Measurements from ENCODE around the gene EHD4.
A peak's percentile ranks its signal among the peaks of the same experiment; 100 is the strongest.

The EHD4 gene

GRCh38 chr15:41919201-41919820 is 53.0 kb downstream of the EHD4 start:
- DNase-seq (ENCODE audit: low spot score), result no peak

GRCh38 chr15:41918506-41919126 is 53.7 kb downstream of the EHD4 start:
- no peak for DNase-seq (ENCODE audit: low spot score)

- no peak for DNase-seq (ENCODE audit: low spot score)
Observed at GRCh38 chr15:41917767-41918430, 54.5 kb downstream of the EHD4 start.

GRCh38 chr15:41915255-41915994 is 56.9 kb downstream of the EHD4 start:
- DNase-seq (ENCODE audit: low spot score), result no peak

- no peak for DNase-seq (ENCODE audit: low spot score)
Observed at GRCh38 chr15:41914411-41914810, 57.9 kb downstream of the EHD4 start.

- DNase-seq (ENCODE audit: low spot score), result no peak
Observed at GRCh38 chr15:41913256-41913655, 59.1 kb downstream of the EHD4 start.

- no peak for DNase-seq (ENCODE audit: low spot score)
Observed at GRCh38 chr15:41911691-41912345, 60.5 kb downstream of the EHD4 start.

- no peak for DNase-seq (ENCODE audit: low spot score)
Observed at GRCh38 chr15:41908736-41909461, 63.5 kb downstream of the EHD4 start.

GRCh38 chr15:41907141-41907540 is 65.2 kb downstream of the EHD4 start:
- DNase-seq (ENCODE audit: low spot score), result no peak

- no peak for DNase-seq (ENCODE audit: low spot score)
Observed at GRCh38 chr15:41906608-41907007, 65.7 kb downstream of the EHD4 start.

- DNase-seq (ENCODE audit: low spot score), result no peak
Observed at GRCh38 chr15:41905036-41905793, 67.1 kb downstream of the EHD4 start.

- peak; percentile 74 for DNase-seq (ENCODE audit: low spot score)
Observed at GRCh38 chr15:41904541-41905005, 67.8 kb downstream of the EHD4 start.

- DNase-seq (ENCODE audit: low spot score), result no peak
Observed at GRCh38 chr15:41903782-41904181, 68.6 kb downstream of the EHD4 start.

GRCh38 chr15:41901431-41901830 is 70.9 kb downstream of the EHD4 start:
- no peak for DNase-seq (ENCODE audit: low spot score)

GRCh38 chr15:41900526-41901380 is 71.6 kb downstream of the EHD4 start:
- DNase-seq (ENCODE audit: low spot score), result no peak

- no peak for DNase-seq (ENCODE audit: low spot score)
Observed at GRCh38 chr15:41899854-41900442, 72.4 kb downstream of the EHD4 start.

- no peak for DNase-seq (ENCODE audit: low spot score)
Observed at GRCh38 chr15:41897363-41897799, 75.0 kb downstream of the EHD4 start.

- DNase-seq (ENCODE audit: low spot score), result no peak
Observed at GRCh38 chr15:41896566-41896965, 75.8 kb downstream of the EHD4 start.

GRCh38 chr15:41895957-41896356 is 76.4 kb downstream of the EHD4 start:
- DNase-seq (ENCODE audit: low spot score), result no peak

Data from CD4-positive, alpha-beta T cell treated with Interleukin-6 at 100 ng/mL for 8 hours (primary cell).